ENCODE results near the gene KIAA1217. TPM values are rescaled to one million over a fixed set of nuclear protein-coding genes. Genes with fewer than 3 reads are reported as not detected.

Gene KIAA1217
- total and polyA plus RNA-seq, 2 of the 8 experiments (the other 6 are each of a cell fraction or from before 2014, with no cell fraction given) = 4.5 to 15.6 TPM

DNA sequence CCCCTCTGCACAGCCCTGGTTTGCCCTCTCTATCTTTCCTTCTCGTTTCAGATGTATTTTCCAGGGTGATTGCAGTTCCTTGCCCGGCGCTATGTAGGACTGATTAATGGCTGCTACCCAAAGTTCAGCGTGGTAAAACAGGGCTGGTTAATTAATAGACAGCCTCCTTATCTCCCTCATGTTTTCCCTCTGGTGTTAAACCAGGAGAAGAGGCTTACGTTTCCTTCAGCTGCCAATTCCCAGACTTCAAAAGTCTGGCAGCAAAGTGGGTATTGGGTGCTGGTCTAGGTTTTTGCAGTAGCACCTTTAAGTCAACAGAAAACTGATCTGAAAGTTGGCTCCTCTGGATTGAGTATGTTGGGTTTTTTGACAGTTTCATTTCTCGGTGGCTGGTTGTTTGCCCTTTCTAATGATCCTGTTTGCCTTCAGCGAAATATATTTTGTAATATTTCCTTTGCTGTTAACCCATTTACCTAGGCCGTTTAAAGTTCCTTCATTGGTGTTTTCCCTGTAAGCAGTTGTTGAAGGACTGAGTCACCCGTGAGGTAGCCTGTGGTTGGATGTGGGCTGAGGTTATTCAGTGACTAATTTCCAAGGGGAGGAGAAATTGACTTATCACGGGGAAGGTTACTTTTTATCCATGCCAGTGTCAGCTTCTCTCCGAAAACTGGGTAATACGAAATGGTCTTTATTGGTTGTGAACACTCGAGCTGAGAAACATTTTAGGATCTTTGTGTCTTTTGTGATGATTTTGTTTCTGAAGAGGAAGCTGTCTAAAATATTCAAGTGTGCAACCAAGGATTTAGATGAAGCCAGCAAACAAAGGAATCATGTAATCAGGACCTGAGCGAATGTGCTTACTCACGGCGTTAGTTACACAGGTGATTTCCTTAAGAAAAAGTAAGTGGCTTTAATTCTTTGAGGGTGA, 257.2 kb downstream of the KIAA1217 start:
- Histone ChIP-seq H3K27me3 (replicated peaks in 1 of 4; ENCODE audit: control insufficient read depth in 3 of 4, extremely low read depth in 1 of 4, insufficient read depth in 3 of 4, low read length in 3 of 4) (no peaks in the 10 kb centered on the region), H3K4me2 (ENCODE audit: insufficient read depth in 1 of 2, low read depth in 2 of 2, low read length in 2 of 2) (no peak overlapping the region), H2BK120ac (replicated peaks; ENCODE audit: low read depth, low read length) (no peak overlapping the region), H3K4ac (replicated peaks; ENCODE audit: insufficient read length, low read depth, low read length) (no peak overlapping the region), H3K79me1 (ENCODE audit: low read depth, low read length) (no peaks in the 10 kb centered on the region), H3K9ac (replicated peaks in 1 of 4; ENCODE audit: extremely low read depth in 1 of 4, low read depth in 3 of 4, low read length in 3 of 4) (no peak overlapping the region), H3K23ac (ENCODE audit: insufficient read length) (no peak overlapping the region), H4K5ac (ENCODE audit: insufficient read length, low read depth, low read length) (no peak overlapping the region), H3K36me3 (ENCODE audit: control insufficient read depth in 2 of 4, insufficient read depth in 4 of 4, low read length in 3 of 4) (no peaks in the 10 kb centered on the region), H3K9me3 (ENCODE audit: insufficient read depth in 2 of 2, low read depth in 1 of 2, low read length in 1 of 2) (no peaks in the 10 kb centered on the region), H3K4me3 (ENCODE audit: extremely low read depth in 1 of 4, insufficient read depth in 2 of 4, low read depth in 3 of 4, low read length in 4 of 4) (no peak overlapping the region), H2AK5ac (ENCODE audit: low read depth, low read length) (no peak overlapping the region), H3K27ac (ENCODE audit: low read depth, low read length) (no peak overlapping the region), H2BK5ac (ENCODE audit: low read depth, low read length) (no peak overlapping the region), H2BK15ac (ENCODE audit: low read length) (no peak overlapping the region), H2AFZ (ENCODE audit: low read length) (no peak overlapping the region), H4K20me1 (replicated peaks in 1 of 2; ENCODE audit: control insufficient read depth in 1 of 2, insufficient read depth in 2 of 2, low read length in 2 of 2) (no peaks in the 10 kb centered on the region), H3K18ac (ENCODE audit: extremely low read depth, low read length) (no peak overlapping the region), H3K4me1 (replicated peaks in 1 of 4; ENCODE audit: control insufficient read depth in 3 of 4, insufficient read depth in 4 of 4, low read length in 3 of 4) (no peaks in the 10 kb centered on the region), H2BK12ac (ENCODE audit: low read depth, low read length) (no peak overlapping the region), H3K14ac (ENCODE audit: insufficient read length) (no peak overlapping the region), H3K56ac (replicated peaks; ENCODE audit: insufficient read length, low read depth, low read length) (no peak overlapping the region), H2BK20ac (ENCODE audit: low read length) (no peak overlapping the region), H3K79me2 (ENCODE audit: control insufficient read depth in 1 of 2, insufficient read depth in 2 of 2, low read length in 2 of 2) (no peaks in the 10 kb centered on the region), H4K91ac (replicated peaks; ENCODE audit: insufficient read length, low read length) (no peak overlapping the region), H4K8ac (ENCODE audit: extremely low read depth, insufficient read depth, low read length) (no peak overlapping the region), H3K23me2 (ENCODE audit: low read depth, low read length) (no peaks in the 10 kb centered on the region; the same call in 1 of the 2 replicates)
- DNase-seq (ENCODE audit: low read depth in 1 of 2, low spot score in 2 of 2) = no peak
- POLR2A ChIA-PET (ENCODE audit: partially characterized antibody) = no interaction called here
- CTCF ChIA-PET (ENCODE audit: partially characterized antibody) = interaction anchor here (1.4 to 1.9 kb wide), 5 partner anchors 11 to 68 kb away, joined by 3 to 7 read pairs (median 4); no protein-coding TSS in a partner anchor
- FAIRE-seq = no peak
- WGBS, 2 experiments (ENCODE audit: extremely low coverage in 1 of 2, insufficient coverage in 1 of 2, insufficient read length in 1 of 2, insufficient replicate concordance in 2 of 2, low coverage in 1 of 2, low lambda C conversion rate in 2 of 2, missing lambda C conversion rate in 1 of 2) = 92% methylated on average over 16 of the region's 16 CpGs; no CpG with 5 or more reads in 1 of the 2 experiments
- TF ChIP-seq SP2 (IDR thresholded peaks at IDR 0.05; ENCODE audit: low read length) = no peak
- no peak for TF ChIP-seq ATF3 (IDR thresholded peaks at IDR 0.05; ENCODE audit: insufficient read depth, low read depth, low read length)
- TF ChIP-seq CBX5 (IDR thresholded peaks at IDR 0.05; ENCODE audit: low read depth, low read length) = no peak
- TF ChIP-seq SIX5 (IDR thresholded peaks at IDR 0.05; ENCODE audit: low read depth, low read length) = no peak
- no peak for TF ChIP-seq RAD21 (IDR thresholded peaks at IDR 0.05 in 1 of 2, conservative IDR thresholded peaks at IDR 0.05 in 1 of 2; ENCODE audit: low read depth in 2 of 2, low read length in 2 of 2)
- TF ChIP-seq SUZ12 (IDR thresholded peaks at IDR 0.05; ENCODE audit: low read length) = no peak
- no peak for TF ChIP-seq POLR2A (IDR thresholded peaks at IDR 0.05; ENCODE audit: control extremely low read depth in 1 of 2, low read depth in 2 of 2, low read length in 2 of 2)
- no peak for TF ChIP-seq SIRT6 (IDR thresholded peaks at IDR 0.05; ENCODE audit: low read length)
- TF ChIP-seq, protein P1, sequence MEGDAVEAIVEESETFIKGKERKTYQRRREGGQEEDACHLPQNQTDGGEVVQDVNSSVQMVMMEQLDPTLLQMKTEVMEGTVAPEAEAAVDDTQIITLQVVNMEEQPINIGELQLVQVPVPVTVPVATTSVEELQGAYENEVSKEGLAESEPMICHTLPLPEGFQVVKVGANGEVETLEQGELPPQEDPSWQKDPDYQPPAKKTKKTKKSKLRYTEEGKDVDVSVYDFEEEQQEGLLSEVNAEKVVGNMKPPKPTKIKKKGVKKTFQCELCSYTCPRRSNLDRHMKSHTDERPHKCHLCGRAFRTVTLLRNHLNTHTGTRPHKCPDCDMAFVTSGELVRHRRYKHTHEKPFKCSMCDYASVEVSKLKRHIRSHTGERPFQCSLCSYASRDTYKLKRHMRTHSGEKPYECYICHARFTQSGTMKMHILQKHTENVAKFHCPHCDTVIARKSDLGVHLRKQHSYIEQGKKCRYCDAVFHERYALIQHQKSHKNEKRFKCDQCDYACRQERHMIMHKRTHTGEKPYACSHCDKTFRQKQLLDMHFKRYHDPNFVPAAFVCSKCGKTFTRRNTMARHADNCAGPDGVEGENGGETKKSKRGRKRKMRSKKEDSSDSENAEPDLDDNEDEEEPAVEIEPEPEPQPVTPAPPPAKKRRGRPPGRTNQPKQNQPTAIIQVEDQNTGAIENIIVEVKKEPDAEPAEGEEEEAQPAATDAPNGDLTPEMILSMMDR (IDR thresholded peaks at IDR 0.05; ENCODE audit: control extremely low read depth in 1 of 3, insufficient read depth in 1 of 3, low read depth in 1 of 3, low read length in 3 of 3) = no peak

All from H1 (cell line).